ENCODE measurements around the gene NR1D1.

NR1D1 gene

GRCh38 chr17:40099619-40100418, 570 bp downstream of the NR1D1 start:
- H3K9me3 ChIP-seq (ENCODE audit: insufficient read depth, low read length), result peaks cover 4% of the 10 kb centered on the region; the same call in 1 of the 2 replicates
- H3K27me3 ChIP-seq (ENCODE audit: insufficient read depth, insufficient read length), result peaks cover 11% of the 10 kb centered on the region
- peaks cover 22% of the 10 kb centered on the region for H3K36me3 ChIP-seq (ENCODE audit: insufficient read depth, insufficient read length, low read length)
- TF ChIP-seq SUZ12 (IDR thresholded peaks at IDR 0.05; ENCODE audit: extremely low read depth, insufficient read depth, insufficient read length) (no peak), YY1 (IDR thresholded peaks at IDR 0.05; ENCODE audit: insufficient read depth, insufficient read length) (no peak), ZNF274 (IDR thresholded peaks at IDR 0.05; ENCODE audit: low read depth, low read length) (no peak)
- no peak for DNase-seq (ENCODE audit: low read depth, low spot score)
- H3K9ac ChIP-seq (ENCODE audit: insufficient read length, low read depth), result peak overlapping the region; percentile 84
- H3K4me3 ChIP-seq (ENCODE audit: insufficient read length, low read depth), result peak overlapping the region; percentile 65
- H3K4me1 ChIP-seq (ENCODE audit: insufficient read depth, insufficient read length), result peaks cover 35% of the 10 kb centered on the region

- peaks cover 33% of the 10 kb centered on the region for H3K4me1 ChIP-seq (ENCODE audit: insufficient read depth, insufficient read length)
- TF ChIP-seq YY1 (IDR thresholded peaks at IDR 0.05; ENCODE audit: insufficient read depth, insufficient read length) (no peak), SUZ12 (IDR thresholded peaks at IDR 0.05; ENCODE audit: extremely low read depth, insufficient read depth, insufficient read length) (no peak), ZNF274 (IDR thresholded peaks at IDR 0.05; ENCODE audit: low read depth, low read length) (no peak)
- peak overlapping the region; percentile 65 for H3K4me3 ChIP-seq (ENCODE audit: insufficient read length, low read depth)
- peaks cover 4% of the 10 kb centered on the region; the same call in 1 of the 2 replicates for H3K9me3 ChIP-seq (ENCODE audit: insufficient read depth, low read length)
- DNase-seq (ENCODE audit: low read depth, low spot score), result peak; percentile 87
- peaks cover 28% of the 10 kb centered on the region for H3K36me3 ChIP-seq (ENCODE audit: insufficient read depth, insufficient read length, low read length)
- H3K27me3 ChIP-seq (ENCODE audit: insufficient read depth, insufficient read length), result peaks cover 11% of the 10 kb centered on the region
- H3K9ac ChIP-seq (ENCODE audit: insufficient read length, low read depth), result peak overlapping the region; percentile 84
Measured at GRCh38 chr17:40098846-40099618, 1.4 kb downstream of the NR1D1 start.

GRCh38 chr17:40097931-40098845, 2.2 kb downstream of the NR1D1 start:
- TF ChIP-seq SUZ12 (IDR thresholded peaks at IDR 0.05; ENCODE audit: extremely low read depth, insufficient read depth, insufficient read length) (no peak), YY1 (IDR thresholded peaks at IDR 0.05; ENCODE audit: insufficient read depth, insufficient read length) (no peak), ZNF274 (IDR thresholded peaks at IDR 0.05; ENCODE audit: low read depth, low read length) (no peak)
- no peak for DNase-seq (ENCODE audit: low read depth, low spot score)
- peaks cover 28% of the 10 kb centered on the region for H3K4me1 ChIP-seq (ENCODE audit: insufficient read depth, insufficient read length)
- H3K4me3 ChIP-seq (ENCODE audit: insufficient read length, low read depth), result peak overlapping the region; percentile 16
- peak overlapping the region; percentile 17 for H3K9ac ChIP-seq (ENCODE audit: insufficient read length, low read depth)
- peaks cover 11% of the 10 kb centered on the region for H3K27me3 ChIP-seq (ENCODE audit: insufficient read depth, insufficient read length)
- peaks cover 36% of the 10 kb centered on the region for H3K36me3 ChIP-seq (ENCODE audit: insufficient read depth, insufficient read length, low read length)
- peaks cover 4% of the 10 kb centered on the region; the same call in 1 of the 2 replicates for H3K9me3 ChIP-seq (ENCODE audit: insufficient read depth, low read length)

- Histone ChIP-seq H3K4me3 (ENCODE audit: insufficient read length, low read depth) (no peak overlapping the region), H3K9me3 (ENCODE audit: insufficient read depth, low read length) (peaks cover 4% of the 10 kb centered on the region; the same call in 1 of the 2 replicates), H3K27me3 (ENCODE audit: insufficient read depth, insufficient read length) (peaks cover 11% of the 10 kb centered on the region), H3K36me3 (ENCODE audit: insufficient read depth, insufficient read length, low read length) (peaks cover 39% of the 10 kb centered on the region), H3K9ac (ENCODE audit: insufficient read length, low read depth) (no peak overlapping the region), H3K4me1 (ENCODE audit: insufficient read depth, insufficient read length) (peaks cover 23% of the 10 kb centered on the region)
- no peak for TF ChIP-seq SUZ12 (IDR thresholded peaks at IDR 0.05; ENCODE audit: extremely low read depth, insufficient read depth, insufficient read length)
- no peak for DNase-seq (ENCODE audit: low read depth, low spot score)
Measured at GRCh38 chr17:40097087-40097486, 3.3 kb downstream of the NR1D1 start.

DNA sequence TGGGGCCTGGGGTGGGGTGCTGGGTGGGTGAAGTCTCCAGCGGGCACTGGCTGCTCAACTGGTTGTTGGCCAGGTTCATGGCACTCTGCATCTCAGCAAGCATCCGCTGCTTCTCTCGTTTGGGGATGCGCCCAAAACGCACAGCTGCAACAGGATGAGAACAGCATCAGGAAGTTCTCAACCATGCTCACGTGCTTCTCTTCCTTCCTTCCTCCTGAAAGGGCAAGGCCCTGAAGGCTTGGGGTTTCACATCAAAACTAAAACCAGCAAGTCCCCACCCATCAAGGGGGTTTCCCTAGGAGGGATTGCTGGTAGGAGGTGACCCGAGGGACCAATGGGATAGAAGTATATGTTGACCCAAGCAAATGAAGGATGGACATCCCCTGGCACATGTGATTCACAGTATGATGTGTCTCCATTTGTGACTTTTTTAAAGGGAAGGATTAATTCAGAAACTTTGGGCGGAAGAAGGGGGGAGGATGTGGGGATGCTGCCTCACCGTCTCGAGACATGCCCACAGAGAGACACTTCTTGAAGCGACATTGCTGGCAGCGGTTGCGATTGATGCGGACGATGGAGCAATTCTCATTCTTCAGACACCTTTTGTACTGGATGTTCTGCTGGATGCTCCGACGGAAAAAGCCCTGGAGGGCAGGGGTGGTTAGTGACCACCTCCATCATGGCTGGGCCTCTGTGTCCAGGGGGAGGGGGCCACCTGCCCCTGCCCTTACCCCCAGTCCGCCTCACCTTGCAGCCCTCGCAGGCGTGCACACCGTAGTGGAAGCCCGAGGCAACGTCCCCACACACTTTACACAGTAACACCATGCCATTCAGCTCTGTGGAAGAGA, 4.2 kb downstream of the NR1D1 start:
- no peak overlapping the region for H3K9ac ChIP-seq (ENCODE audit: insufficient read length, low read depth)
- DNase-seq (ENCODE audit: low read depth, low spot score), result no peak
- H3K36me3 ChIP-seq (ENCODE audit: insufficient read depth, insufficient read length, low read length), result peaks cover 39% of the 10 kb centered on the region
- H3K27me3 ChIP-seq (ENCODE audit: insufficient read depth, insufficient read length), result peaks cover 11% of the 10 kb centered on the region
- TF ChIP-seq SUZ12 (IDR thresholded peaks at IDR 0.05; ENCODE audit: extremely low read depth, insufficient read depth, insufficient read length), result no peak
- no peak for TF ChIP-seq ZNF274 (IDR thresholded peaks at IDR 0.05; ENCODE audit: low read depth, low read length)
- TF ChIP-seq YY1 (IDR thresholded peaks at IDR 0.05; ENCODE audit: insufficient read depth, insufficient read length), result no peak
- H3K4me3 ChIP-seq (ENCODE audit: insufficient read length, low read depth), result no peak overlapping the region
- peaks cover 4% of the 10 kb centered on the region; the same call in 1 of the 2 replicates for H3K9me3 ChIP-seq (ENCODE audit: insufficient read depth, low read length)
- H3K4me1 ChIP-seq (ENCODE audit: insufficient read depth, insufficient read length), result peaks cover 23% of the 10 kb centered on the region

DNA sequence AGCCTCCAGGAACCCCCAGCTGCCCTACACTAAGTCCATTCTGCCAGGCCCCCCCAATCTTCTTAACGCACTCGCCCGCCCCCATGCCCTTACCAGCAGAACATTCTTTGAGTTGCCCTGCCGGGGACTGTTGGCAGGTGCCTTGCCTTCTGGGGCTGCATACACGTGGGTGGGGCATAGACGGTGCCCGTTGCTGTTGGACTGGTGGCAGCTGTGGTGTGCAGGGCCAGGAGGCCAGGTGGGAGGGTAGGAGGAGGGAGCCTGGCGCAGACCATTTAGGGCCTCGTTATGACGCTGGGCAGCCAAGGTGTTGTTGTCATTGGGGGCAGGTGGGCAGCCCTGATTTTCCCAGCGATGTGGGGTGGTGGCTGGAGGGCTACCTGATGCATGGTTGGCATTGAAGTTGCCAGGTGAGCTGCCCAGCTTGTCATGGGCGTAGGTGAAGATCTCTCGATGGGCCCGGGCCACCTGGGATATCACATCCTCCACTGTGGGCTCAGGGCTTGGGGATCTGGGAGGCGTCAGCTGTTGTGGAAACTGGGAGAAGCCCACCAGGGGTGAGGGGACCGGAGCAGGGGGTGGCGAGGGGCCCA, 4.9 kb downstream of the NR1D1 start:
- peaks cover 39% of the 10 kb centered on the region for H3K36me3 ChIP-seq (ENCODE audit: insufficient read depth, insufficient read length, low read length)
- TF ChIP-seq ZNF274 (IDR thresholded peaks at IDR 0.05; ENCODE audit: low read depth, low read length), result no peak
- no peak for TF ChIP-seq YY1 (IDR thresholded peaks at IDR 0.05; ENCODE audit: insufficient read depth, insufficient read length)
- TF ChIP-seq SUZ12 (IDR thresholded peaks at IDR 0.05; ENCODE audit: extremely low read depth, insufficient read depth, insufficient read length), result no peak
- no peak for DNase-seq (ENCODE audit: low read depth, low spot score)

More for the DNA sequence above, 4.9 kb downstream of the NR1D1 start:
- H3K9ac ChIP-seq (ENCODE audit: insufficient read length, low read depth), result no peak overlapping the region
- no peak overlapping the region for H3K4me3 ChIP-seq (ENCODE audit: insufficient read length, low read depth)
- H3K4me1 ChIP-seq (ENCODE audit: insufficient read depth, insufficient read length), result peaks cover 26% of the 10 kb centered on the region
- H3K27me3 ChIP-seq (ENCODE audit: insufficient read depth, insufficient read length), result peaks cover 11% of the 10 kb centered on the region
- peaks cover 4% of the 10 kb centered on the region; the same call in 1 of the 2 replicates for H3K9me3 ChIP-seq (ENCODE audit: insufficient read depth, low read length)
